Measurements from ENCODE around the gene THAP8.

- TF ChIP-seq CTCF (IDR thresholded peaks at IDR 0.05; ENCODE audit: borderline replicate concordance, extremely low read depth, low read length, poor library complexity, severe bottlenecking) = no peak
- no peak for TF ChIP-seq EZH2 (IDR thresholded peaks at IDR 0.05; ENCODE audit: borderline replicate concordance, low read depth, low read length, severe bottlenecking)
Measured at GRCh38 chr19:35988824-35989223, 65.3 kb downstream of the THAP8 start.

Measured in DND-41 (cell line).